GM18870 (cell line): Measurements from ENCODE around the gene CORO2A.

Experiments
- ATAC-seq: cut with Tn5 transposase; IDR thresholded peaks from one replicate; pipeline ENCODE4 v1.9.1; 2021; ENCODE audit warnings: moderate library complexity; ENCODE audit not compliant: unreplicated experiment

CORO2A gene

GRCh38 chr9:98192503-98193335, at the start of gene CORO2A:
CORO2A (minus strand) TSS chr9:98192637; CDS start chr9:98157660, 34,977 bp downstream.
- no peak for ATAC-seq

GRCh38 chr9:98241357-98242300, 49.2 kb upstream of the CORO2A start:
- no peak for ATAC-seq

DNA sequence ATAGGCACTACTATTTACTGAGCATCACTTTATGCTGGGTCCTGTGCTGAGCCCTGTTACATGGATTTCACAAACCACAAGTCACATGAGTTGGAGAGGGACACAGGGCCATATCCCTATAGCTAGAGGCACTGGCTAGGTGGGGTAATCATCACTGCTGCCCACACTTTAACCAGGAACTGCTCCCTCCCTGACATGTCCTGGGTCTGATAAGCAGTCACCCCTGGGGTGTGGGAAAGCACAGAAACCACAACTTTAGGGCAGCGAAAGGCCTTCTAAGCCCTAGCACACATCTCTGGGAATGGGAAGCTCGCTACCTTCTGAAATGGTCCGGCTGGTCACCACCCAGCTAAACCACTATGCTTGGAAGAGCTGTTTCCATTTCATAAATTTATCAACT, 48.0 kb upstream of the CORO2A start:
- no peak for ATAC-seq

DNA sequence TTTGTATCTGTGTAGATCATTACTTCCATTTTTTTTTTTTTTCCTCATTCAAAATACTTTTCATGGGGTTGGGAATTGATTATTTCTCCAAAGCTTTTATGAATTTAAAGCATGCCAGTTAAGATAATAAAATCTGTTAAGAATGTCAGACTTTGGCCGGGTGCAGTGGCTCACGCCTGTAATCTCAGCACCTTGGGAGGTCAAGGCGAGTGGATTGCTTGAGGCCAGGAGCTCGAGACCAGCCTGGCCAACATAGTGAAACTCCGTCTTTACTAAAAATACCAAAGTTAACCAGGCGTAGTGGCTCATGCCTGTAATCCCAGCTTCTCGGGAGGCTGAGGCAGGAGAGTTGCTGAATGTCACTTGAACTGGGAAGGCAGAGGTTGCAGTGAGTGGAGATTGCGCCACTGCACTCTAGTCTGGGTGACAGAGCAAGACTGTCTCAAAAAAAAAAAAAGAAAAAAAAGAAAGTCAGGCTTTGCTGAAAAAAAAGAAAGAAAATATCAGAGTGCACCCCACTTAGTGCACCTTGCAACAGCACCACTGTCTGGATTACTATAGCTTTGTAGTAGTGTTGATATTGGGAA, 44.6 kb upstream of the CORO2A start:
- no peak for ATAC-seq

- no peak for ATAC-seq
Observed at GRCh38 chr9:98235126-98235525, 42.7 kb upstream of the CORO2A start.

DNA sequence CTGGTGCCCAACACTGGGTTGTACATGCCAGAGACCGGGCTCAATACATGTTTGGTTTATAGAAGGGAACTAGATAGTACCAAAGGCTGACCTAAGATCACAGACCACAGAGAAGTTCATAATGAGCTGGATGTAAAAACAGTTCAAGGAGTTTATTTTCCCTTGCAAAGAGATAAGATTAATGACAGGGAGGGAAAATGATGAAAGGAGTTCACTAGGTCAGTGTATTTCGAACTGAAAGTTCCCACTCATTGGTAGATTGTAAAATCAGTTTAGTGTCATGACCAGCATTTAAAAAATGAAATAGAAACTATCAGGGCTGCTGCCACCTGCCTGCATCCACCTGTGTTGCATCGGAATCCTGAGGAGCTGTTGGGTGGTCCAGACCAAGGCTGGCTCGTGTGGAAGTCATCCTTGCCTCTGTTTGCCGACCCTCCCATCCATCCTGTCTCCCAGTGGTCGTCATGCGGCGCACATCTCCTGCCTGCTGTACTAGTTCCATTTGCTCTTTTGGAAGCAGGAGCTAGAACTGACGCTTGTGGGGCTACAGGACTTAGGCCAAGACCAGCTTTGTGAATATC, 41.9 kb upstream of the CORO2A start:
- no peak for ATAC-seq

- ATAC-seq: no peak
Observed at GRCh38 chr9:98232926-98233325, 40.5 kb upstream of the CORO2A start.

- ATAC-seq: no peak
Observed at GRCh38 chr9:98231770-98232478, 39.5 kb upstream of the CORO2A start.

- no peak for ATAC-seq
Observed at GRCh38 chr9:98230789-98231188, 38.4 kb upstream of the CORO2A start.

GRCh38 chr9:98230304-98230703, 37.9 kb upstream of the CORO2A start:
- ATAC-seq: no peak

DNA sequence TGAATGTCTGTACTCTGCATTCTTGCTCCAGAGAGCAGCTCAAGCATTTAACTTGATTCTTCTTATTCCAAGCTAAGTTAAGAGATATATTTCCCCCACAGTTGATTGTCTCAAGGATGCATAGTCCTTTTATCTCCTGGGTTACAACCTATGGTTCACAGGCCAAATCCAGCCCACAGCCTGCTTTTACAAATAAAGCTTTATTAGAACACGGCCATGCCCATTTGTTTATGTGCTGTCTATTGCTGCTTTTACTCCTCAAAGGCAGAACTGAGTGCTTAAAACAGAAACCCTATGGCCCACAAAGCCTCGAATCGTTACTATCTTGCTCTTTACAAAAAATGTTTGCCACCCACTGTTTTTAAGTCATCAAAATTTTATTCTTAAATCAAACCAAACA, 37.2 kb upstream of the CORO2A start:
- no peak for ATAC-seq

DNA sequence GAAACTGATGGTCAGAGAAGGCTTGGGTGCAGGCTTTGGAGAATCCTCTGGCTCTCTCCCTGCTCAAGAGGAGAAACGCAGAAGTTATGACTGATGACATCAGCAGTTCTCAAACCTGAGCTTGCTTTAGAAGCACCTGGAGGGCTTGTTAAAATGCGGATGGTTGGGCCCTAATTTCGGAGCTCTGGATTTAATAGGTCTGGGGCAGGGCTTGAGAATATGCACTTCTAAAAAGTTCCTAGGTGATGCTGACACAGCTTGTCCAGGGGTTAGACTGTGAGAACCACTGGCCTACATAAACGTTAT, 36.6 kb upstream of the CORO2A start:
- ATAC-seq: no peak

DNA sequence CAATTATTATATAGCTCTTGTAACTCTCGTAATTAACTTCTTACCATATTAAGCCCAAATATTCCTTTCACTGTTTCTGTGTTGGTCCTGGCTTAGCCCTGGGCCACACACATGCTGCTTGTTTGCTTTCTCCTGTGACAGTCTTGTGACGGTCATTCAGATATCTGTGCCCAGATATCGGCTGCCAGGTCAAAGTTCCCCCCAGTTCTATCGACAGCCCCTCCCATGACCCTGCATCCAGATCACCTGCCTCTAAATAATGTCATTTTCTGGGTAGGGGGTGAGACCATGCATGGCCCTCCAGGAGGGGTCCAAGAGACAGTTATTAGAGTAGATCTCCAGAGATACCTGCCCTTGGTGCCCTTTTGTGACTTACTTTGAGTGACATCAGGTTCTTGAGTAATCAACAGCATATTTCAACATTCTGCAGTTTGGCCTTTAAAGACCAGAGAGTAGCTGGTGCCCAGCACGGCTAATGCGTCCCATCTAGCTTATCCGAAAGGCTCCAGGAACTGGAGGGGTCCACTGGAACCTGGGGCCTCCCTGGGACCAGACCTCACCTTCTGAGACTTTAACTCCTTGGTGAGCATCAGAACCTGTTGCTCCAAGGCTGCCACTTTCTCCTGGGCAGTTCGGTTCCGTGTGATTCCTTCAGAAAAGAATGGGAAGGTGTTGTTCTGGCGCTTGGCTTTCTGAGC, 36.1 kb upstream of the CORO2A start:
- no peak for ATAC-seq

DNA sequence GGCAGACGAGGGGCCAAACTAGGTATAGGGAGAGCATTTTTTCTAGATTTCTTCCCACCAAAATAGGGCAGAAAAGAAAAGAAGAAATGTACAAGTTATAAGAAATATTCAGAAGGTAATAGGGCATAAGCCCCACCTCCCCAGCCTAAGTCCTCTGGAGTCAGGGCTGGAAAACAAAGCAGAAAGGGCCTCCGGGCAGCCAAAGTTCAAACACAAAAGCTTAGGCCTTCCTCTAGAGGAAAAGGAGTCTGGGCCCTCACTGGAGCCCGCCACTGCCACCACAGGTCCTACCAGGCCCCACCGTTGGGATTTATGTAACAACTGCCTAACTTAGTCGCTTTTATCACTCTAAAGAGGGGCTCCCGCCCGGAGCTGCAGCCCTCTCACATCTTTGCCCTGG, 35.4 kb upstream of the CORO2A start:
- ATAC-seq: no peak

- no peak for ATAC-seq
Observed at GRCh38 chr9:98226957-98227356, 34.5 kb upstream of the CORO2A start.

- ATAC-seq: no peak
Observed at GRCh38 chr9:98226516-98226915, 34.1 kb upstream of the CORO2A start.

GRCh38 chr9:98225015-98225442, 32.6 kb upstream of the CORO2A start:
- no peak for ATAC-seq

DNA sequence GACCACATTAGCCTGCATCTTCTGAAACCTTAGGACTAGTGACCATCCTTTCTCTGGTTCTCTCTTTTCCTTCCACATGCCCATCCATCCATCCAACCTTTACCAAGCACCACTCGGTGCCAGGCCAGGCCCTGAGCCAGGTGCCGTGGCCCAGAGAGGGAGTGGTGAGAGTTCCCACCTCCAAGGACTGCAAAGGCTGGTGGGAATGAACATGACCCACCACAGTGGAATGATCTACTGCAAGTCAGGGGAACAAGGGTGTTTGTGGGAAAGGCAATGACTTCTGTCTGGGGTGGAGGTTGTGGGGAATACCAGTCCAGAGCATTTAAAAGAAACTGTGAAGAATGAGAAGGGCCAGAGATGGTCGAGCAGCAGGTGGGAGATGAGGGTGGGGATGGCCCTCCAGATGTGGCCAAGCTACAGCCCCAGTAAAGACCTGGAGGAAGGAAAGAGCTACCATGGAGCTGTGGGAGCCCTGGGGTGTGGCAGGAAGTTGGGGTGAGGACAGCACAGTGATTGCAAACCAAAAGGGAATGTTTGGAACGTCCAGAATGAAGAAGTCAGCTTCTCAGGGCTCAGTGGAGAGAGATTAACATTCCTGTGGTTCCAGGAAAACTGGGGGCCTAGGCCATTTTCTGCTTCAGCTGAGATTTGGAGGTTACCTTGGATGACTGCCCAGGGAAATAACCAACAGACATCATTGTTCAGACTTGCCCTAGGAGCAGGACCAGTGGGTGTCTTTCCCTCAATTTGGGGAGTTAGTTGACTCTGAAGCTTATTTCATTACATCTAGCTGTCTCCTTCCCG, 30.7 kb upstream of the CORO2A start:
- ATAC-seq: no peak

GRCh38 chr9:98220911-98221310, 28.5 kb upstream of the CORO2A start:
- no peak for ATAC-seq
